A673 (cell line): ENCODE data around the gene MYO18B.

Source experiments
- CTCF ChIP-seq: fragments of 300-800, 200-600 bp; sonication (generic); conservative IDR thresholded peaks from 2 replicates; pipeline ENCODE4 v1.5.1; 2017; ENCODE audit warnings: low read depth, mild to moderate bottlenecking, antibody characterized with exemption, low read length, moderate library complexity, mixed read lengths
- EZH2 ChIP-seq: fragments of 200-600 bp; sonication (generic); IDR thresholded peaks from 2 replicates; pipeline ENCODE4 v1.6.1; 2017; ENCODE audit warnings: borderline replicate concordance, low read depth, mild to moderate bottlenecking, mixed read lengths, antibody characterized with exemption, low read length; ENCODE audit not compliant: poor library complexity, severe bottlenecking

- TF ChIP-seq EZH2 (no peak), CTCF (no peak)
Measured at GRCh38 chr22:25739659-25740344, 2.2 kb upstream of the MYO18B start.
